PFSK-1 (cell line): Measurements from ENCODE around the gene TANGO6.

Experiments used
- FOXP2 ChIP-seq: optimal IDR thresholded peaks from 2 replicates; pipeline ENCODE3; 2011; ENCODE audit warnings: borderline replicate concordance, control low read depth, inconsistent platforms; ENCODE audit not compliant: insufficient read depth; ENCODE audit errors: extremely low read length, extremely low read depth
- POLR2AphosphoS5 ChIP-seq: IDR thresholded peaks from 2 replicates; pipeline ENCODE4 v1.6.1; 2012; ENCODE audit warnings: low read depth, mild to moderate bottlenecking, control low read depth, low read length, moderate library complexity
- REST ChIP-seq, 2 experiments: IDR thresholded peaks; 2 replicates each; pipeline versions ENCODE4 v1.6.1 to v1.8.0; 2011 to 2012; ENCODE audit warnings: low read depth in 2 of 2, low read length in 2 of 2, control low read depth in 1 of 2, inconsistent platforms in 1 of 2, mild to moderate bottlenecking in 1 of 2, moderate library complexity in 1 of 2; ENCODE audit not compliant: insufficient read depth in 1 of 2
- SIN3A ChIP-seq: IDR thresholded peaks from 2 replicates; pipeline ENCODE4 v1.6.1; 2012; ENCODE audit warnings: mild to moderate bottlenecking, low read length, moderate library complexity, borderline replicate concordance; ENCODE audit not compliant: insufficient read depth
- TAF1 ChIP-seq: IDR thresholded peaks from 2 replicates; pipeline ENCODE4 v1.6.1; 2012; ENCODE audit warnings: low read length, control low read depth, borderline replicate concordance; ENCODE audit not compliant: insufficient read depth

TANGO6 gene

GRCh38 chr16:69111216-69111875 is 268.0 kb downstream of the TANGO6 start:
- TF ChIP-seq SIN3A, result no peak
- TF ChIP-seq POLR2AphosphoS5, result no peak
- TF ChIP-seq TAF1, result no peak
- TF ChIP-seq FOXP2, result no peak
- no peak for TF ChIP-seq REST (IDR thresholded peaks at IDR 0.05; ENCODE audit: insufficient read depth in 1 of 2, low read depth in 2 of 2, low read length in 2 of 2)

GRCh38 chr16:69111876-69112230 is 268.5 kb downstream of the TANGO6 start:
- TF ChIP-seq TAF1 (no peak), REST (IDR thresholded peaks at IDR 0.05; ENCODE audit: insufficient read depth in 1 of 2, low read depth in 2 of 2, low read length in 2 of 2) (no peak), FOXP2 (no peak), SIN3A (no peak), POLR2AphosphoS5 (no peak)

GRCh38 chr16:69112285-69113129 is 269.2 kb downstream of the TANGO6 start:
- TF ChIP-seq POLR2AphosphoS5, result no peak

- TF ChIP-seq POLR2AphosphoS5 (no peak), TAF1 (no peak), SIN3A (no peak), FOXP2 (no peak), REST (IDR thresholded peaks at IDR 0.05; ENCODE audit: insufficient read depth in 1 of 2, low read depth in 2 of 2, low read length in 2 of 2) (no peak)
These were observed 269.9 kb downstream of the TANGO6 start for GRCh38 chr16:69113216-69113615.

GRCh38 chr16:69114346-69114975 is 271.1 kb downstream of the TANGO6 start:
- TF ChIP-seq POLR2AphosphoS5, result no peak
- no peak for TF ChIP-seq REST (IDR thresholded peaks at IDR 0.05; ENCODE audit: insufficient read depth in 1 of 2, low read depth in 2 of 2, low read length in 2 of 2)
- no peak for TF ChIP-seq FOXP2
- TF ChIP-seq TAF1, result no peak
- no peak for TF ChIP-seq SIN3A
